Transverse colon (tissue), 4 donors: ENCODE measurements around the gene ETV7.

Experiments used
- CTCF ChIP-seq, 5 experiments: fragments of 200-600 bp in 3 of 5; fragments of 450-650 bp in 2 of 5; sonication (generic) in 3 of 5; IDR thresholded peaks; 1 replicate in 2 of 5; 2 replicates in 3 of 5; pipeline ENCODE4 v1.5.1; 2016 to 2017; ENCODE audit warnings: antibody characterized with exemption in 5 of 5, inconsistent platforms in 3 of 5, mild to moderate bottlenecking in 2 of 5, moderate library complexity in 1 of 5
- POLR2AphosphoS5 ChIP-seq, 3 donors: sonication (generic); formaldehyde crosslinking; IDR thresholded peaks; one replicate each; pipeline ENCODE4 v1.6.1; 2016; ENCODE audit warnings: antibody characterized with exemption in 3 of 3

GRCh38 chr6:36392621-36393020 is 5.2 kb upstream of the ETV7 start:
- TF ChIP-seq CTCF (IDR thresholded peaks at IDR 0.05) (no peak), POLR2AphosphoS5 (IDR thresholded peaks at IDR 0.05) (no peak)
